Stromal cell of bone marrow (primary cell): ENCODE results near the gene AMMECR1L.
A peak's percentile ranks its signal among the peaks of the same experiment; 100 is the strongest.
"Not testable (repeated sequence)": the region's sequence is repeated elsewhere in the genome, so short reads cannot be mapped to it uniquely, and the experiment has no call there.

ENCODE experiments used
- DNase-seq: peaks from one replicate; pipeline ENCODE4 v3.0.0-alpha.2; 2012; ENCODE audit warnings: low read depth

The AMMECR1L gene

DNA sequence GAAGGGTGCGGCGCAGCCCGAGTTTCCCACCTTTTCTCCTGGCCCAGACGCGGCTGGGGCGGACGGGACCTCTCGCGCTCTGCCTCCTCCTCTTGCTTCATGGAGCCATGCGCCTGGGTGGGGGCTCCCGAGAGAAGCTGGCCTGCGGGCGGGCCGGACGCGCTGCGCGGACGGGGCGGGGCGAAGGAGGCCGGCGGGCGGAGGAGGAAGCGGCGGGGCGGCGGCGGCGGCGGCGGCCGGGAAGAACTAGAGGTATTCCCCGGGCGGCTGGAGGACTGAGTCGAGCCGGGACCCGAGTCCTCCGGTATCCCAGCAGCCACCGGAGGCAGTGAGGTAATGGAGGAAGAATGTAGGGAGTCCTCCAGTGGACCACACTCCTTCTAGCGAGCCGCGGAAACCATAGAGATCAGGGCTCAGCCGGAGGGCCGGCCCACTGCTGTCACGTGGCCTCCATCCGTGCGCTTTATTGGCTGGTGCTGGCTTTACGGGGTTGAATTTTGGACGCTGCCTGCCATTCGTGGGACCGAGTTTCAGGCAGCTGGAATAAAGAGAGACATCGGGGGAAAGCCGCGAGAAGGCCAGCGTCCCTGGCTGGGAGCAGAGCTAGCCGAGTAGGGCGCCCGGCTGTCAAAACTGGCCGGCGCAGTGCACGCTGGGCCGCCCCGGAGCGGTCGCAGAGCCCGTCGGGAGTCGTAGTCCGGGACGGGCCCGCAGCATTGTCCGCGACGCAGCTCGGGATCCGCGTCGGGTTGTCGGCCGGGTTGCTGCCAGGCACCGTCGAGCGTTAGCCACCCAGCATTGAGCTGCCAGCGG lies at the start of gene AMMECR1L:
TSS of gene AMMECR1L (minus strand) at position 177 of the 813 bp plus-strand sequence. CDS start 11,722 bp downstream, outside the sequence.
- peak; percentile 31 for DNase-seq

DNA sequence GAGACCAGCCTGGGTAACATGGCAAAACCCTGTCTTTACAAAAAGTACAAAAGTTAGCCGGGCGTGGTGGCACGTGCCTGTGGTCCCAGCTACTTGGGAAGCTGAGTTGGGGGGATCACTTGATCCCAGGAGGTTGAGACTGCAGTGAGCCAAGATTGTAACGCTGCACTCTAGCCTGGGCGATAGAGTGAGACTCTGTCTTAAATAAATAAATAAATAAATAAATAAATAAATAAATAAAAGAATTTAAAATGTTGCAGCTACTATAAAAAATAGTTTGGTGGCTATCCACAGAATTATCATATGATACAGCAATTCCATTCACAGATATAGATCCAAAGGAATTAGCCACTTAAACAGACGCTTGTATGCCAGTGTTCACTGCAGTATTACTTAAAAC lies 49.6 kb upstream of the AMMECR1L start:
- DNase-seq, result no peak

DNA sequence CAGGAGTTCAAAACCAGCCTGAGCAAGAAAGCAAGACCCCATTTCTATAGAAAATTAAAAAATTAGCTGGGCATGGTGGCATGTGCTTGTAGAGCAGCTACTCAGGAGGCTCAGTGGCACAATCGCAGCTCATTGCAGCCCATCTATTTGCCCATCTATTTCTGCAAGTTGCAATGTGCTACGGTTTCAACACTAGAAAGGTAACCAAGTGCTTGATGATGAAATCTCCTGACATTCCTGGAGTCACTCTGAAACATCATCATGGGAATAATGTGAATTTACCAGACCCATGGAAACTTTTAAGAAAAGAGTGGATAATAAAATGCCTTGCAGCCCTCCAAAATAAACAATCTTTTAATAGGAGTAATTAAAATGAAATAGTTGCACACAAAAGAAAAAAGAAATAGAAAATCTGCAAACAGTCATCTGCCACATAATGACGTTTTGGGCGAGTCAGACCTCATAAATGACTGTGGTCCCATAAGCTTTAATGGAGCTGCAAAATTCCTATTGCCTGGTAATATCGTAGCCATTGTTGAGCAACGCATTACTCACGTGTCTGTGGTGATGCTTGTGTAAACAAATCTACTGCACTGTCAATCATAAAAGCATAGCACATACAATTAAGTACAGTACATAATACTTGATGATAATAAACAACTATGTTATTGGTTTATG lies 46.6 kb upstream of the AMMECR1L start:
- peak; percentile 66 for DNase-seq

DNA sequence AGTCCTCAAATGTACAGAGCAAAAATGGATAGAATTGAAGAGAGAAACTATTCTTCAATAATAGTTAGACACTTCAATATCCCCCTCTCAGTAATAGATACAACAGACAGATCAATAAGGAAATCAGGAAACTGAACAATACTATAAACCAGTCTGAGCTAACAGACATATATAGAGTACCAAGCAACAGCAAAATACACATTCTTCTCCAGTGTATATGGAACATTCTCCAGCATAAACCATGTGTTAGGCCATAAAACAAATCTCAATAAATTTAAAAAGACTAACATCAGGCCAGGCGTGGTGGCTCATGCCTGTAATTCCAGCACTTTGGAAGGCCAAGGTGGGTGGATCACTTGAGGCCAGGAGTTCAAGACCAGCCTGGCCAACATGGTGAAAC lies 43.7 kb upstream of the AMMECR1L start:
- DNase-seq, result no peak

DNA sequence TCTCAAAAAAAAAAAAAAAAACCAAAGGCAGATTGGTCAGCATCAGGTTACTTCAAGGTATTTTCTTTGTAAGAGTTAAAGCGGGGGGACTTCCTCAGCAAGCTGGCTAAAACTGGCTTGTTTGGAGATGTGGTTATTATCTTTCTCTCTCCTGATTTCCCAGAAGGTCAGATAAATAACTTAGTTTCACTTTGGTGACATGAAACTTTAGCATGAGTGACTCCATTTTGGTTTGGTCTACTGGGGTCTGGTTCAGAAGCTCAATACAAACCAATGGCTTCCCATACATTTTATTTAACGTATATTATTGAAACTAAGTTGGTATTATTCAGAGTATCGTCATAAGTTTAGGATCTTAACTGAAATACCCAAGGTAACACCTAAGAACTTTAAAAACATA lies 41.6 kb upstream of the AMMECR1L start:
- no peak for DNase-seq

DNA sequence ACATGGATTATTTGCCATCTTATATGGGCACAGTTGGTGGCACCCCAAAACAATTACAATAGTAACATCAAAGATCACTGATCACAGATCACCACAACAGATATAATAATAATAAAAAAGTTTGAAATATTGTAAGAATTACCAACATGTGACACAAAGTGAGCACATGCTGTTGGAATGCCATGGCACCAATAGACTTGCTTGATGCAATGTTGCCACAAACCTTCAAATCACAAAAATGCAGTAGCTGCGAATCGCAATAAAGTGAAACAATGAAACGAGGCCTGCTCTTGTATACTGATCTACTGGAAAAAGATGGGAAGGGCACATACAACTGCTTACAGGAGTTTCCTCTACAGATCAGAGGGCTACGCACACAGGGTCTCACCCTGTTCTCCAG lies 32.2 kb upstream of the AMMECR1L start:
- peak; percentile 2 for DNase-seq

DNA sequence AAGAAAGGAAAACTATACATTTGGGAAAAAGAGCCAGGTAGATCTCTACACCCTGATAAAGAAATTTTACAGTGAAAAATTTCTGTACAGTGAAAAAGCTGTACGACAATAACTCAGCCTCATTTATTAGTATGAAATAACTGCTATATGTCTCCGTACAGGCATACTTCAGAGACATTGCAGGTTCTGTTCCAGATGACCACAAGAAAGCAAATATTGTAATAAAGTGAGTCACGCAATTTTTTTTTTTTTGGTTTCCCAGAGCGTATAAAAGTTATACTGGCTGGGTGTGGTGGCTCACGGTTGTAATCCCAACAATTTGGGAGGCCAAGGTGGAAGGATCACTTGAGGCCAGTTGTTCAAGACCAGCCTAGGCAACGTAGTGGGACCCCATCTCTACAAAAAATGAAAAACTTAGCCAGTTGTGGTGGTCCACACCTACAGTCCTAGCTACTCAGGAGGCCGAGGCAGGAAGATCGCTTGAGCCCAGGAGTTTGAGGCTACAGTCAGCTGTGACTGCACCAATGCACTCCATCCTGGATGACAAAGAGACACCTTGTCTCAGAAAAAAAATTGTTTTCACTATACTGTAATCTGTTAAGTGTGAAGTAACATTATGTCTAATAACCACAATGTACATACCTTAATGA lies 28.2 kb upstream of the AMMECR1L start:
- DNase-seq, result no peak

DNA sequence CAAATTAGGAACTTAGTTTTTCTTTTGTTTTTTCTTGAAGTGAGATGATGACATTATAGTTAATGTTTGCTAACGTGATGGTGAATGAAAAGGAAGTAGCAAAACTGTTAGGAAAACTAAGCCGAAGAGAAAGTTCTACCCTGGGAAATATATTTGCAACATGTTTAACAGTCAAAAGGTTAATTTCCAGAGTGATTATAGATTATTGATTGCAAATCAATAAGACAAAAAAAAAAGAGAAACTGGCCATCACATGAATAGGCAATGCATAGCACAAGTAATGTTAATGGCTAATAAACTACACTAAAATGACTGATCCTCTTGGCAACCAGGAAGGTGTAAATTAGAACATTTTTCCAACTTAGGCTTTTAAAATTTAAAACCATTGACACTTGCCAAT lies 26.0 kb upstream of the AMMECR1L start:
- DNase-seq, result no peak

DNA sequence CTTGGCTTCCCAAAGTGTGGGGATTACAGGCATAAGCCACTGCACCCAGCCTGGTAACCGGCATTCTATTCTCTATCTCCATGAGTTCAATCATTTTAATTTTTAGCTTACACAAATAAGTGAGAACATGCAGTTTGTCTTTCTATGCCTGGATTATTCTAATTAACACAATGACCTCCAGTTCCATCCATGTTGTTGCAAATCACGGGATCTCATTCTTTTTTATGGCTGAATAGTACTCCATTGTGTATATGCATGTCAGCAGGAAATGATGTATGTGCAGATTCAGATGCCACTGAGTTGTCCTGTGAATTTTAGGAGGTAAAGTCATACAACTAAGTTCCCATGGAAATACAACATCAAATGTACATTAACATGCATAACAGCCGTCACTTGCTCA lies 24.7 kb upstream of the AMMECR1L start:
- no peak for DNase-seq

DNA sequence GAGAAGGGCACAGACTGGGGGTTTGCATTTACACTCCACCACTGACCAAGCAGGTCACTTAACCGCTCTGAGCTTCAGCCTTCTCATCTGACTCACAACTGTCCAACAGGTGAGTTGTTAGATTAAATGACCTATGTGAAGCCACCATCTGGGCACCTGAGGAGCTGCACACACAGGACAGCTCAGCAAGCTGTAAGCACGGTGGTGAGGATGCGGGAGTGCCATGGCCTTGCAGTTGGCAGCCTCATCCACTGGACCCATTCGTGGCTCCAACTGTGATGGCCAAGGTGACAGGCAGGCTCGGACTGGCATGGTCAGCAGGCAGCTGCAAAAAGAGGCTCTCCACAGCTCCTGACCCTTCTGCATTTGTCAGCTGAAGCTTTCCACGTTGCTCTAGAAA lies 23.3 kb upstream of the AMMECR1L start:
- no peak for DNase-seq

DNA sequence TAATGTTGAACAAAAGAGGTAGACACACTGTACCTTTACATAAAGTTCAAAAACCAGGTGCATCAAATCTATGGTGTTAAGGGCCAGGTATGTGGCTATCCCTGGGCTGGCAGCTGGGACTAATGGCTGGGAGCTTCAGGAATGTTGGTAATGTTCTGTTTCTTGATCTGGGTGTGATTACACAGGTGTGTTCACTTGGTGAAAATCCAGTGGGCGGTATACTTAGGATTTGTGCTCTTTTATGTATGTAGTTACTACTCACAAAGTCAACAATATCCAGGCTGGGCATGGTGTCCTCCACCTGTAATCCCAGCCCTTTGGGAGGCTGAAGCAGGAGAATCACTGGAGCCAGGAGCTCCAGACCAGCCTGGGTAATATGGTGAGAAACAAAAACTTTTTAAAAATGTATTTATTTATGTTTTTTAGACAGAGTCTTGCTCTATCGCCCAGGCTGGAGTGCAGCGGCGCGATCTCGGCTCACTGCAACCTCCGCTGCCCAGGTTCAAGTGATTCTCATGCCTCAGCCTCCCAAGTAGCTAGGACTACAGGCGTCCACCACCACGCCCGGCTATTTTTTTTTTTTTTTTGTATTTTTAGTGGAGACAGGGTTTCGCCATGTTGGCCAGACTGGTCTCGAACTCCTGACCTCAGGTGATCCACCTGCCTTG lies 22.1 kb upstream of the AMMECR1L start:
- not testable (repeated sequence) for DNase-seq

DNA sequence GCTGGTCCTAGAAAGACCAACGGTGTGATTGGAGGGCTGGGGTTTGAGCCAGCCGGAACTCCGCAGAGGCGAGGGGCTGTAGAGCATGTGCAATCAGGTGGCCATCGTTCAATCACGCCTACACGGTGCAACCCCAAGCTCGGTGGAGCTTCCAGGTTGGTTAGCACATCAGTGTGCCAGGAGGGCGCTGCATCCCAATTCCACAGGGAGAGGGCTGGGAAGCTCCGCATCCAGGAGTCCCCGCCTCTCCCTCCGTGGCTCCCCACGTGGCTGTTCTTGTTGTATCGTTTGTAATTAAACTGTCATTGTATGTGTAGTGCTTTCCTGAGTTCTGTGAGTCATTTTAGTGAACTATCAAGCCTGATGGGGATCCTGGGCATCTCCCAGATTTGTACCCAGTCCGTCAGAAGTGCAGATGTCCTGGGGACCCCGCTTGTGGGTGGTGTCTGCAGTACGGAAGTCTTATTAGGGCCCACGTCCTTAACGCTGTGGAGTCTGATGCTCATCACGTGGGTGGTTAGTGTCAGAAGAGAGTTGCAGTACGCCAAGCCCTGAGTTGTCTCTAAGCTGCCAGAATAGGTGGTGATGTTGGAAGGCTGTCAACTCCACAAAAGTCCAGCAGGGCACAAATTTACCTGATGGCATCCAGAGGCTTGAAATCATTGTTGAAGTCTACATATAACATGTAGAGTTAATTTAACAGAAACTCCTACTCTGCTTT lies 20.6 kb upstream of the AMMECR1L start:
- DNase-seq, result no peak

DNA sequence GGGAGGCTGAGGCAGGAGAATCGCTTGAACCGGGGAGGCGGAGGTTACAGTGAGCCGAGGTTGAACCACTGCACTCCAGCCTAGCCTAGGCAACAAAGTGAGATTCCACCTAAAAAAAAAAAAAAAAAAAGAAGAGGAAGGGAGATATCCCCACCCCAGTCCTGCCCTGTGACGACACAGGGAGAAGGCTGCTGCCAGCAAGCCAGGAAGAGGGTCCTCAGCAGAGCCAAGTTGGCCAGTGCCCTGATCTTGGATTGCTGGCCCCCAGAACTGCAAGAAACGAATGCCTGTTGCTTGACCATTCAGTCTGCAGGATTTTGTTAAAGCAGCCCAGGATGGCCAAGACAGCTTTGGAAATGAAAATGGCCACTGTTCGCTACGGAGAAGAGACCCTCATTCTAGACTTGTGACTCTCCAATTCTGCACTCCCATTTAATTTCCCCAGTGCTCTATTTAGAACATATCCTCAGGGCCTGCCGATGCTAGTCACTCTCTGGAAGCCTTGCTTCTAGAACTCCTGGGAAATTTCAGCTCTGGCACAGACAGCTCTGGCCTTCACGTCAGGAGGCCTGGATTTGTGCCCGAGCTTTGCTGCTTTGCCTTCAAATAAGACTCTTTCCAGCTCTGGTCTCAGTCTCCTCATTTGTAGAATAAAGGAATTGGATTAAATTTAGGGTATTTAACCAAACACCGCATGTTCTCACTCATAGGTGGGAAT lies 15.7 kb upstream of the AMMECR1L start:
- DNase-seq, result peak; percentile 33

DNA sequence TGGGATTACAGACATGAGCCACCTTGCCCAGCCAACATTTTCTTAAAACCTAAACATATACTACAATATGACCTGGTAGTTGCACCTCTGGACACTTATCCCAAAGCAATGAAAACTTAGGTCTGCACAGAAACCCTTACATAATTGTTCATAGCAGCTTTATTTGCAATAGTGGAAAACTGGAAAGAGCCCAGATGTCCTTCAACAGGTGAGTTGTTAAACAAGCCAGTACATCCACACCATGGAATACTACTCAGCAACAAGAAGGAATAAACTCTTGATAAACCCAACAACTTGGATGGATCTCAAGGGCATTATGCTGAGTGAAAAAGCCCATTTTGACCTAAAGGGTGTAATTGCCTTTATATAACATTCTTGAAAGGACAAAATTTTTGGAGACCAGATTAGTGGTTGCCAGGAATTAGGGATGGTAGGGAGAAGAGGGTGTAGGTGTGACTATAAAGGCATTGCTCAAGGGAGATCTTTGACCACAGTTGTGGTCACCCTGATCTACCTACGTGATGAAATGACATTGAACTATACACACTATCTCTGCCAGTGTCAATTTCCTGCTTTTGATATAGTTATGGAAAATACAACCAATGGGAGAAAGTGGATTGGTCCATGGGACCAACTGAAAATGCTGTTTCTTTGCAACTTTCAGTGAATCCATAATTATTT lies 11.9 kb upstream of the AMMECR1L start:
- no peak for DNase-seq

DNA sequence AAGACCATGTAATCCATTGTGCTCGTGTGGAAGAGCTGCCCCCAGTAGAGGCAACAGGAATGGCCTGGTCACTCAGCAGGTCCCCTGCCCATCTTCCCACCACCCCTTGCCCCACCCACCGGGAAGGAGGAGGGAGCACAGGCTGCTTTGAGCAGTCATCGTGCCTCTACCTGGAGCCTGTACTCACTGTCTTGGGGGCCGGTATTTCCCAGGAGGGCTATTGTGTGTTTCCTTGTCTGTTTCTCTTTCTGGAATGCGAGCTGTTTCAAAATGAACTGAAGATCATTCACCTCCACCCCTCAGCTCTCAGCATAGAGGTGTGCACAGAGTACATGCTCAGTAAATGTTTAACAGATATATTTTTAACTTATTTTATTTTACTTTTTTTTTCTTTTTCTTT lies 7.7 kb upstream of the AMMECR1L start:
- DNase-seq, result no peak

DNA sequence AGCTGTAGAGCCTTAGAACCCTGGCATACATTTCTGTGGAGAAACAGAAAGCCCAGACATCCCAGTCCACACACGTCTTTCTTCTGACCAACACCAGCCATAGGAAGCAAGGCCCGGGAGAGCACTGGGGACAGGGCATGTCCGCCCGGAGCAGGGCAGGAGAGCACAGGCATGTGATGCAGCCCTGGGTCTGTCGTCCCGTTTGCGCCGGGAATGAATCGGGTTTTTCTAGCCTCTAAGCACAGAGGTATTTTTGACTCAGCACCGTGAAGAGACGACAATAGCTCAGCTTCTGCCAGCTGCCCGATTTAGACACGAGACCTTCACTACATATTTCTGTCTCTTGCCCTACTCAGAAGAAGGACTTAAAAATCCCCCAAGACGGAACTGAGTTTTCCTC lies 7.3 kb upstream of the AMMECR1L start:
- DNase-seq, result no peak

DNA sequence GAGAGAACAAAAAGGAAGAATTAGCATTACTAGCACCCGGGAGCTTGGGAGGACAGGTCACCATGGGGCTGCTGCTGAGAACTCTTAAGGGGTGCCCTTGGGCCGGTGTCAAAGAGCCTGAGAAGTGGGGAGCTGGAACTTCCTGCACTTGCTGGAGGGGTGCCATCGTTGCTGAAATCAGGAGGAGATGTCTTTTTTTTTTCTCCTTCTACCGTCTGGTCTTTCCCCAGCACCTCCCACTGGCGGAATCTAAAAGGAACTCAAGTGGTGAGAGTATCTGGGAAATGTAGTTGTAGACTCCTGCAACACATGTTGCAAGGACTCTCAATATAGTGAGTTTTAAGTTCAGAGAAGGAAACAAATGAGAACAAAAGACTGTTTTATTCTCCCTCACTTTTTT lies 6.1 kb upstream of the AMMECR1L start:
- no peak for DNase-seq

DNA sequence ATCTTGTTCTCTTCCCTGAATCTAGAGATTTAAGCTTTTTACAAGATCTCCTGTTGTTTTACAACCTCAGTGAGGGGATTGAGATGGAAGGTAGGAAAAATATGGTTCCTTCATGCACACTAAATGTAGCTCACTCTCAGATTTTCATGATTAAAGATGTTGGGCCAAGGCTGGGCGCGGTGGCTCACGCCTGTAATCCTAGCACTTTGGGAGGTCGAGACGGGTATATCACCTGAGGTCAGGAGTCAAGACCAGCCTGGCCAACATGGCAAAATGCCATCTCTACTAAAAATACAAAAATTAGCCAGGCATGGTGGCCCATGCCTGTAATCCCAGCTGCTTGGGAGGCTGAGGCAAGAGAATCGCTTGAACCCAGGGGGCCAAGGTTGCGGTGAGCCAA lies 5.0 kb upstream of the AMMECR1L start:
- not testable (repeated sequence) for DNase-seq

DNA sequence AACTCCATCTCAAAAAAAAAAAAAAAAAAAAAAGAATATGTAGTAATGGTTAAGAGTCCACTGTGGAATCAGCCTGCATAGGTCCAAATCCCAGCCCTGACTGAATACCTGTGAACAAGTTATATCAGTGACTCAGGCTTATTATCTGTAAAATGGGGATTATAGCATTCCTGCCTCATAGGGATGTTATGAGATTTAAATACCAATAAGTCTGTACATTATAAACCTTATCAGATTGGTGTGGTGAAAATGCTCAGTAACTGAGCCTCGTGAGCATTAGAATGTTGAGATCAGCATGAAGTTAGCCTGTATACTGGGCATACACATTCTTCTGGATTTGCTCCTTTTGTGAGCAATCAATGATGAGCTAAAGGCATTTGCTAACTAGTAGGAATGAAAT lies 3.0 kb upstream of the AMMECR1L start:
- no peak for DNase-seq

DNA sequence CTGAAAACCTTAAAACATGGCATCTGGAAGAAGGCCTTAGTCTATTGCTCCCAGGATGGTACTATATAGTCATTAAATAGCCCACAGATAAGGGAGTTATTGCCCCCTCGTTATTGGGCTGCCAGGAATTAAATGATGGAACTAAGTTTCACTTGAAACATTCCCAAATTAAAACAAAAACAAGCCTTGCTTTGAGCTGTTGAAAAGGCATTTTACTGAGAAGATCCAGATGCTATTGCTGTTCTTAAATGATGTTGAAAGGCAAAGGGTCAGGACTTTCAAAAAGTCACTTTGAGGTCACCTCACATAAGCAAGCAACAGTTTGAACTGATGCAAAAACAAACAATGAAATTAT lies 2.0 kb upstream of the AMMECR1L start:
- DNase-seq, result no peak
